IMR-90 (cell line): ENCODE results near the gene BCL2. TPM values are rescaled to one million over a fixed set of nuclear protein-coding genes. Genes with fewer than 3 reads are reported as not detected.

ENCODE experiments used
- ATAC-seq: fragments of 200-7000 bp; cut with Tn5 transposase; 2 replicates; pipeline ENCODE4 v1.9.1; 2020; ENCODE audit warnings: low read depth, mild to moderate bottlenecking, moderate library complexity
- BruUV-seq: library from RNA; stranded (reverse); fragments of 400-500 nt; replicated peaks from 2 replicates; lab custom pipeline; 2021; lab: Mats Ljungman, UMichigan
- CTCF ChIA-PET: fragments of 300-600 bp; formaldehyde crosslinking; extraction: SDS; loops from one replicate; lab custom pipeline; 2021; ENCODE audit warnings: antibody characterized with exemption; lab: Yijun Ruan, JAX
- POLR2A ChIA-PET: fragments of 300-600 bp; sonication (Branson Sonifier 250); formaldehyde crosslinking; loops from one replicate; lab custom pipeline; 2022; ENCODE audit warnings: antibody characterized with exemption; ENCODE audit not compliant: unreplicated experiment; lab: Charles Lee
- DNase-seq: peaks from one replicate; pipeline ENCODE4 v3.0.0; 2013
- H2AFZ ChIP-seq: replicated peaks from 2 replicates; pipeline ENCODE3; 2013; ENCODE audit warnings: low read length, mild to moderate bottlenecking; ENCODE audit not compliant: poor library complexity
- H2AK5ac ChIP-seq: 2 replicates; pipeline ENCODE4 v1.6.1; 2013; ENCODE audit warnings: low read depth, low read length, inconsistent platforms
- H2AK9ac ChIP-seq: replicated peaks from 2 replicates; pipeline ENCODE3; 2013; ENCODE audit warnings: mild to moderate bottlenecking, low read depth, low read length, moderate library complexity; ENCODE audit not compliant: poor library complexity
- H2BK120ac ChIP-seq: 2 replicates; pipeline ENCODE4 v1.6.1; 2013; ENCODE audit warnings: low read depth, low read length, inconsistent platforms
- H2BK15ac ChIP-seq: 3 replicates; pipeline ENCODE4 v1.6.1; 2013; ENCODE audit warnings: low read depth, low read length, inconsistent platforms
- H2BK20ac ChIP-seq: 2 replicates; pipeline ENCODE4 v1.6.1; 2013; ENCODE audit warnings: low read depth, mild to moderate bottlenecking, inconsistent platforms, low read length, moderate library complexity
- H2BK5ac ChIP-seq: 2 replicates; pipeline ENCODE4 v1.6.1; 2013; ENCODE audit warnings: mild to moderate bottlenecking, low read depth, low read length, inconsistent platforms; ENCODE audit not compliant: poor library complexity, severe bottlenecking
- H3K14ac ChIP-seq: replicated peaks from 2 replicates; pipeline ENCODE4 v1.6.1; 2013; ENCODE audit warnings: low read depth, low read length, inconsistent platforms
- H3K18ac ChIP-seq: 2 replicates; pipeline ENCODE4 v1.6.1; 2013; ENCODE audit warnings: low read depth, low read length, control low read depth
- H3K23ac ChIP-seq: 2 replicates; pipeline ENCODE4 v1.6.1; 2013; ENCODE audit warnings: low read depth, low read length, inconsistent platforms
- H3K27ac ChIP-seq: 2 replicates; pipeline ENCODE4 v1.5.1; 2013; ENCODE audit warnings: mild to moderate bottlenecking, control low read depth, low read length; ENCODE audit not compliant: insufficient read depth
- H3K27me3 ChIP-seq: 2 replicates; pipeline ENCODE4 v1.6.1; 2013; ENCODE audit warnings: low read length; ENCODE audit not compliant: control insufficient read depth, insufficient read depth
- H3K36me3 ChIP-seq: 2 replicates; pipeline ENCODE4 v1.6.1; 2013; ENCODE audit warnings: low read length, mixed read lengths; ENCODE audit not compliant: control insufficient read depth, insufficient read depth
- H3K4ac ChIP-seq: 2 replicates; pipeline ENCODE4 v1.6.1; 2013; ENCODE audit warnings: low read depth, low read length, inconsistent platforms
- H3K4me1 ChIP-seq: 2 replicates; pipeline ENCODE4 v1.6.1; 2013; ENCODE audit warnings: low read length, mixed read lengths; ENCODE audit not compliant: control insufficient read depth, insufficient read depth
- H3K4me2 ChIP-seq: 2 replicates; pipeline ENCODE4 v1.6.1; 2013; ENCODE audit warnings: low read depth, mild to moderate bottlenecking, control low read depth, low read length, moderate library complexity
- H3K4me3 ChIP-seq: 2 replicates; pipeline ENCODE4 v1.5.1; 2013; ENCODE audit warnings: low read depth, mild to moderate bottlenecking, control low read depth, low read length, moderate library complexity; ENCODE audit not compliant: insufficient read depth
- H3K56ac ChIP-seq: 2 replicates; pipeline ENCODE4 v1.6.1; 2013; ENCODE audit warnings: low read length, inconsistent platforms; ENCODE audit not compliant: insufficient read depth; ENCODE audit errors: extremely low read depth
- H3K79me1 ChIP-seq, 2 experiments: 2 replicates each; pipeline ENCODE4 v1.6.1; 2013; ENCODE audit warnings: low read length in 2 of 2, inconsistent platforms in 1 of 2, low read depth in 1 of 2
- H3K9ac ChIP-seq: 2 replicates; pipeline ENCODE4 v1.6.1; 2013; ENCODE audit warnings: low read depth, low read length, control low read depth
- H3K9me1 ChIP-seq: 2 replicates; pipeline ENCODE4 v1.6.1; 2013; ENCODE audit warnings: low read length, inconsistent platforms; ENCODE audit not compliant: insufficient read depth
- H3K9me3 ChIP-seq: 2 replicates; pipeline ENCODE4 v1.6.1; 2013; ENCODE audit warnings: low read length; ENCODE audit not compliant: control insufficient read depth, insufficient read depth
- H4K20me1 ChIP-seq: 2 replicates; pipeline ENCODE4 v1.6.1; 2013; ENCODE audit warnings: low read length, inconsistent platforms; ENCODE audit not compliant: insufficient read depth
- H4K5ac ChIP-seq: 2 replicates; pipeline ENCODE4 v1.6.1; 2013; ENCODE audit warnings: mild to moderate bottlenecking, low read depth, low read length, control low read depth
- H4K8ac ChIP-seq, 2 experiments: 2 replicates each; pipeline ENCODE4 v1.6.1; 2013; ENCODE audit warnings: low read depth in 2 of 2, low read length in 2 of 2, control low read depth in 1 of 2, inconsistent platforms in 1 of 2
- H4K91ac ChIP-seq: 2 replicates; pipeline ENCODE4 v1.6.1; 2013; ENCODE audit warnings: low read depth, low read length, inconsistent platforms; ENCODE audit not compliant: insufficient read depth
- BHLHE40 ChIP-seq: fragments of 150-350 bp; IDR thresholded peaks from 2 replicates; pipeline ENCODE4 v1.6.1; 2016; ENCODE audit warnings: mild to moderate bottlenecking, low read depth, low read length
- CEBPB ChIP-seq: IDR thresholded peaks from 2 replicates; pipeline ENCODE4 v1.6.1; 2012; ENCODE audit warnings: low read depth, low read length, improper control_type of control experiment
- FOS ChIP-seq: fragments of 150-350 bp; IDR thresholded peaks from 2 replicates; pipeline ENCODE4 v1.6.1; 2016; ENCODE audit warnings: low read depth, low read length
- MXI1 ChIP-seq: IDR thresholded peaks from 2 replicates; pipeline ENCODE4 v1.6.1; 2012; ENCODE audit warnings: low read depth, mild to moderate bottlenecking, low read length, moderate library complexity, borderline replicate concordance
- NFE2L2 ChIP-seq: fragments of 150-350 bp; IDR thresholded peaks from 2 replicates; pipeline ENCODE4 v1.6.1; 2016; ENCODE audit warnings: low read depth, mild to moderate bottlenecking, low read length
- POLR2A ChIP-seq: IDR thresholded peaks from 2 replicates; pipeline ENCODE4 v1.6.1; 2012; ENCODE audit warnings: mild to moderate bottlenecking, low read depth, low read length
- SMC3 ChIP-seq: fragments of 150-350 bp; IDR thresholded peaks from 2 replicates; pipeline ENCODE4 v1.6.1; 2016; ENCODE audit warnings: low read depth, mild to moderate bottlenecking, antibody characterized with exemption, low read length, moderate library complexity
- WGBS, 2 experiments: methylation state at CpG; one replicate each; pipeline versions ENCODE4 v1.1.5 to v1.1.7; 2013; ENCODE audit warnings: missing lambda C conversion rate in 2 of 2; ENCODE audit not compliant: insufficient read length in 1 of 2; ENCODE audit errors: extremely low coverage in 2 of 2; 5-methylcytosine and 5-hydroxymethylcytosine counted together
- dilution Hi-C: fragments of 300-500 bp; cut with HindIII; formaldehyde crosslinking; loops from one replicate; pipeline ENCODE4 v1.14.3; 2018; ENCODE audit warnings: low sequenced_read_pairs; ENCODE audit not compliant: unreplicated experiment
- in situ Hi-C: fragments of 300-500 bp; cut with MboI; formaldehyde crosslinking; loops from 3 replicates; pipeline ENCODE4 v1.14.3; 2019; ENCODE audit warnings: low sequenced_read_pairs, inconsistent platforms, mixed read lengths
- intact Hi-C: fragments of 100-400 bp; cut with micrococcal nuclease; formaldehyde crosslinking; loops from 2 replicates; pipeline ENCODE4 v1.10.0; 2022
- polyA plus RNA-seq, 3 experiments: library from polyadenylated mRNA; depleted of rRNA; stranded (reverse); fragments of >200 nt; gene quantifications; 2 replicates each; pipeline ENCODE4 v1.2.3, GENCODE V29; 2012; ENCODE audit warnings: low replicate concordance in 1 of 3
- total RNA-seq: library from RNA; depleted of rRNA; stranded (reverse); fragments of >200 nt; gene quantifications from 2 replicates; pipeline ENCODE4 v1.2.3, GENCODE V29; 2012
- TF ChIP-seq, protein P1 (sequence below): fragments of 150-350 bp; IDR thresholded peaks from 2 replicates; pipeline ENCODE4 v1.6.1; 2017; ENCODE audit warnings: mild to moderate bottlenecking, antibody characterized with exemption, low read length, low read depth
- TF ChIP-seq, protein P2 (sequence below): conservative IDR thresholded peaks from 2 replicates; pipeline ENCODE4 v1.5.1; 2012; ENCODE audit warnings: mild to moderate bottlenecking, low read depth, low read length, improper control_type of control experiment

The BCL2 gene
- total and polyA plus RNA-seq, 2 of the 4 experiments (the other 2 are of a cell fraction): 0.24 to 0.54 TPM

DNA sequence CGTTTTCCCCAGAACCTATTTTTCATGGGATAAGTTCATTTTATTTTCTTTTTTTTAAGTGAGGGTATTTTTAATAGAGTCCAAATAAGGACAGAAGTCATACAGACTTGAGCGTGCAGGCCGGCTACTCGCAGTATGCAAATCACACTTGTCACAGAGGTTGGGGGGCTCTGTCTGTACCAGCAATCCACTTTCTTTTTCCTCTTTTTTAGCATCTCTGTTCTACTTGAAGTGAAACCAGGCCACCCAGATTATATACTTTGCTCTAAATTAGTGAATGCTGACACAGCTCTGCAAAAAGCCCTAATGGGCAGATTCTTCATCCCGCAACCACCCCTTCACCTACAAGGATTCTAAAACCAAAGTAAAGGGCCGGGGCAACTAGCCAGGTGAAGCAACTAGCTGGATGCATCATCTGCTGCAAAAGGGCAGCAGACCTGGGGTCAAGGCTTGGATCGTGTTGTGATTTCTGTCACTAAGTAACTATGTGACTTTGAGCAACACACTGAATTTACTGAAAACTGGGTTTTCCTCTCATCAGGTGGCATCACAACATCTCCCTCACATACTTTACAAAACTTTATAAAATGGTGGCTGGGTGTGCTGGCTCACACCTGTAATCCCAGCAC is 29.1 kb upstream of the BCL2 start:
- no peaks in the 10 kb centered on the region for H3K9me3 ChIP-seq
- H3K56ac ChIP-seq: no peak overlapping the region
- intact Hi-C loops: no loop called here
- no peak overlapping the region for H3K4ac ChIP-seq
- H2BK20ac ChIP-seq: no peak overlapping the region
- H3K4me3 ChIP-seq: no peak overlapping the region
- no peak overlapping the region for H3K14ac ChIP-seq
- in situ Hi-C loops: no loop called here
- ChIA-PET CTCF (interaction anchor here (1.4 kb wide), 1 partner anchor 9 kb away, joined by 3 read pairs; no protein-coding TSS in a partner anchor), POLR2A (no interaction called here)
- H3K27me3 ChIP-seq: no peaks in the 10 kb centered on the region
- TF ChIP-seq FOS (no peak), POLR2A (no peak), NFE2L2 (no peak), MXI1 (no peak), SMC3 (no peak), BHLHE40 (no peak), CEBPB (no peak)
- TF ChIP-seq, protein P1, sequence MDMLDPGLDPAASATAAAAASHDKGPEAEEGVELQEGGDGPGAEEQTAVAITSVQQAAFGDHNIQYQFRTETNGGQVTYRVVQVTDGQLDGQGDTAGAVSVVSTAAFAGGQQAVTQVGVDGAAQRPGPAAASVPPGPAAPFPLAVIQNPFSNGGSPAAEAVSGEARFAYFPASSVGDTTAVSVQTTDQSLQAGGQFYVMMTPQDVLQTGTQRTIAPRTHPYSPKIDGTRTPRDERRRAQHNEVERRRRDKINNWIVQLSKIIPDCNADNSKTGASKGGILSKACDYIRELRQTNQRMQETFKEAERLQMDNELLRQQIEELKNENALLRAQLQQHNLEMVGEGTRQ: no peak
- TF ChIP-seq, protein P2, sequence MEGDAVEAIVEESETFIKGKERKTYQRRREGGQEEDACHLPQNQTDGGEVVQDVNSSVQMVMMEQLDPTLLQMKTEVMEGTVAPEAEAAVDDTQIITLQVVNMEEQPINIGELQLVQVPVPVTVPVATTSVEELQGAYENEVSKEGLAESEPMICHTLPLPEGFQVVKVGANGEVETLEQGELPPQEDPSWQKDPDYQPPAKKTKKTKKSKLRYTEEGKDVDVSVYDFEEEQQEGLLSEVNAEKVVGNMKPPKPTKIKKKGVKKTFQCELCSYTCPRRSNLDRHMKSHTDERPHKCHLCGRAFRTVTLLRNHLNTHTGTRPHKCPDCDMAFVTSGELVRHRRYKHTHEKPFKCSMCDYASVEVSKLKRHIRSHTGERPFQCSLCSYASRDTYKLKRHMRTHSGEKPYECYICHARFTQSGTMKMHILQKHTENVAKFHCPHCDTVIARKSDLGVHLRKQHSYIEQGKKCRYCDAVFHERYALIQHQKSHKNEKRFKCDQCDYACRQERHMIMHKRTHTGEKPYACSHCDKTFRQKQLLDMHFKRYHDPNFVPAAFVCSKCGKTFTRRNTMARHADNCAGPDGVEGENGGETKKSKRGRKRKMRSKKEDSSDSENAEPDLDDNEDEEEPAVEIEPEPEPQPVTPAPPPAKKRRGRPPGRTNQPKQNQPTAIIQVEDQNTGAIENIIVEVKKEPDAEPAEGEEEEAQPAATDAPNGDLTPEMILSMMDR: no peak
- H2AFZ ChIP-seq: no peak overlapping the region
- H3K4me1 ChIP-seq: no peaks in the 10 kb centered on the region
- H2BK15ac ChIP-seq: no peak overlapping the region
- H4K8ac ChIP-seq: no peak overlapping the region
- no TSS peak for BruUV-seq
- H3K23ac ChIP-seq: no peak overlapping the region
- dilution Hi-C loops: no loop called here
- DNase-seq (no peak), ATAC-seq (no peak)
- H3K36me3 ChIP-seq: peaks cover 59% of the 10 kb centered on the region
- H3K9me1 ChIP-seq: no peaks in the 10 kb centered on the region
- no peak overlapping the region for H3K9ac ChIP-seq
- H3K18ac ChIP-seq: no peak overlapping the region
- no peak overlapping the region for H4K91ac ChIP-seq
- H4K20me1 ChIP-seq: no peaks in the 10 kb centered on the region; the same call in 1 of the 2 replicates
- H2AK9ac ChIP-seq: no peak overlapping the region
- WGBS, 2 experiments: no CpG with 5 or more reads among the region's 7 CpGs
- no peak overlapping the region for H3K27ac ChIP-seq
- no peak overlapping the region for H3K4me2 ChIP-seq
- H3K79me1 ChIP-seq: peaks cover 14 to 34% of the 10 kb centered on the region in 2 experiments
- no peak overlapping the region for H4K5ac ChIP-seq
- no peak overlapping the region for H2BK120ac ChIP-seq
- no peak overlapping the region for H2BK5ac ChIP-seq
- H2AK5ac ChIP-seq: no peak overlapping the region
